NT2/D1 (cell line): ENCODE data around the gene KMT2E.
"Not testable (repeated sequence)": the region's sequence is repeated elsewhere in the genome, so short reads cannot be mapped to it uniquely, and the experiment has no call there.

Experiments used
- SUZ12 ChIP-seq: IDR thresholded peaks from 2 replicates; pipeline ENCODE4 v1.6.1; 2011; ENCODE audit not compliant: insufficient read length, insufficient read depth; ENCODE audit errors: extremely low read depth
- ZNF274 ChIP-seq: IDR thresholded peaks from 2 replicates; pipeline ENCODE4 v1.6.1; 2011; ENCODE audit warnings: mild to moderate bottlenecking, low read depth, low read length

- TF ChIP-seq SUZ12, ZNF274: not testable (repeated sequence)
Observed at GRCh38 chr7:105050899-105051298, 36.9 kb downstream of the KMT2E start.
